ENCODE measurements around the gene AFTPH.
A peak's percentile ranks its signal among the peaks of the same experiment; 100 is the strongest.

The AFTPH gene

GRCh38 chr2:64523666-64524603 is at the start of gene AFTPH:
AFTPH (plus strand) TSS chr2:64524328; CDS start chr2:64551475, 27,147 bp downstream.
- peak; percentile 99 for DNase-seq (ENCODE audit: low spot score)
- Histone ChIP-seq H3K36me3 (ENCODE audit: low read depth) (no peaks in the 10 kb centered on the region), H3K4me3 (ENCODE audit: severe bottlenecking) (peak within 1 kb of the TSS; percentile 68), H3K9me3 (ENCODE audit: severe bottlenecking) (no peaks in the 10 kb centered on the region), H3K27ac (ENCODE audit: poor library complexity, severe bottlenecking) (peak within 1 kb of the TSS; percentile 59), H3K4me1 (ENCODE audit: insufficient read depth, poor library complexity, severe bottlenecking) (no peaks in the 10 kb centered on the region), H3K27me3 (ENCODE audit: insufficient read depth, poor library complexity, severe bottlenecking) (no peaks in the 10 kb centered on the region)
- TF ChIP-seq CTCF (IDR thresholded peaks at IDR 0.05; ENCODE audit: poor library complexity, severe bottlenecking) = no peak
- peak; percentile 91 for ATAC-seq (ENCODE audit: low read depth)

GRCh38 chr2:64474636-64475035 is 49.5 kb upstream of the AFTPH start:
- H3K9me3 ChIP-seq (ENCODE audit: severe bottlenecking) = no peaks in the 10 kb centered on the region
- H3K4me3 ChIP-seq (ENCODE audit: severe bottlenecking) = no peak overlapping the region
- no peaks in the 10 kb centered on the region for H3K36me3 ChIP-seq (ENCODE audit: low read depth)
- DNase-seq (ENCODE audit: low spot score) (no peak), ATAC-seq (ENCODE audit: low read depth) (no peak)
- no peak for TF ChIP-seq CTCF (IDR thresholded peaks at IDR 0.05; ENCODE audit: poor library complexity, severe bottlenecking)
- no peaks in the 10 kb centered on the region for H3K27me3 ChIP-seq (ENCODE audit: insufficient read depth, poor library complexity, severe bottlenecking)
- peaks cover 3% of the 10 kb centered on the region for H3K4me1 ChIP-seq (ENCODE audit: insufficient read depth, poor library complexity, severe bottlenecking)
- no peak overlapping the region for H3K27ac ChIP-seq (ENCODE audit: poor library complexity, severe bottlenecking)

GRCh38 chr2:64477037-64477436 is 47.1 kb upstream of the AFTPH start:
- H3K4me1 ChIP-seq (ENCODE audit: insufficient read depth, poor library complexity, severe bottlenecking) = peaks cover 3% of the 10 kb centered on the region
- H3K27ac ChIP-seq (ENCODE audit: poor library complexity, severe bottlenecking) = no peak overlapping the region
- no peaks in the 10 kb centered on the region for H3K9me3 ChIP-seq (ENCODE audit: severe bottlenecking)
- DNase-seq (ENCODE audit: low spot score) (no peak), ATAC-seq (ENCODE audit: low read depth) (no peak)
- no peak for TF ChIP-seq CTCF (IDR thresholded peaks at IDR 0.05; ENCODE audit: poor library complexity, severe bottlenecking)
- no peaks in the 10 kb centered on the region for H3K27me3 ChIP-seq (ENCODE audit: insufficient read depth, poor library complexity, severe bottlenecking)
- H3K4me3 ChIP-seq (ENCODE audit: severe bottlenecking) = no peak overlapping the region
- no peaks in the 10 kb centered on the region for H3K36me3 ChIP-seq (ENCODE audit: low read depth)

GRCh38 chr2:64477979-64478378 is 46.1 kb upstream of the AFTPH start:
- Histone ChIP-seq H3K27ac (ENCODE audit: poor library complexity, severe bottlenecking) (no peak overlapping the region), H3K36me3 (ENCODE audit: low read depth) (no peaks in the 10 kb centered on the region), H3K27me3 (ENCODE audit: insufficient read depth, poor library complexity, severe bottlenecking) (no peaks in the 10 kb centered on the region), H3K4me1 (ENCODE audit: insufficient read depth, poor library complexity, severe bottlenecking) (peaks cover 3% of the 10 kb centered on the region), H3K9me3 (ENCODE audit: severe bottlenecking) (no peaks in the 10 kb centered on the region), H3K4me3 (ENCODE audit: severe bottlenecking) (no peak overlapping the region)
- no peak for DNase-seq (ENCODE audit: low spot score)
- no peak for ATAC-seq (ENCODE audit: low read depth)
- no peak for TF ChIP-seq CTCF (IDR thresholded peaks at IDR 0.05; ENCODE audit: poor library complexity, severe bottlenecking)

Data from RWPE2 (cell line).